ENCODE results near the gene ATP6V1G2. TPM values are rescaled to one million over a fixed set of nuclear protein-coding genes. Genes with fewer than 3 reads are reported as not detected.

The ATP6V1G2 gene
- total RNA-seq, 1 experiment from 2014 or later, result 3.1 TPM

- Histone ChIP-seq H3K4me1 (ENCODE audit: insufficient read depth, low read length, poor library complexity, severe bottlenecking) (peaks cover 4% of the 10 kb centered on the region), H3K9me3 (ENCODE audit: low read depth, low read length, poor library complexity, severe bottlenecking) (no peaks in the 10 kb centered on the region), H3K36me3 (ENCODE audit: insufficient read depth, low read length, poor library complexity, severe bottlenecking) (no peaks in the 10 kb centered on the region), H3K27me3 (replicated peaks; ENCODE audit: insufficient read depth, low read depth, low read length, poor library complexity) (no peaks in the 10 kb centered on the region), H3K27ac (ENCODE audit: low read depth, low read length, poor library complexity, severe bottlenecking) (no peak overlapping the region), H3K4me3 (ENCODE audit: low read depth, low read length, poor library complexity, severe bottlenecking) (no peak overlapping the region)
- BruUV-seq (replicated peaks), result no TSS peak
- TF ChIP-seq CTCF (conservative IDR thresholded peaks at IDR 0.05; ENCODE audit: low read depth, low read length) (no peak), EZH2 (IDR thresholded peaks at IDR 0.05; ENCODE audit: borderline replicate concordance, low read depth, low read length, poor library complexity, severe bottlenecking) (no peak)
- no peak for DNase-seq (ENCODE audit: low spot score)
- ChIA-PET CTCF (no interaction called here), POLR2A (ENCODE audit: low non-redundant PET) (no interaction called here)
- intact Hi-C loops (cut with micrococcal nuclease; ENCODE audit: unreplicated experiment), result no loop called here
Measured at GRCh38 chr6:31588871-31589650, 42.7 kb upstream of the ATP6V1G2 start.

GRCh38 chr6:31587791-31588777 lies 41.7 kb upstream of the ATP6V1G2 start:
- intact Hi-C loops (cut with micrococcal nuclease; ENCODE audit: unreplicated experiment), result no loop called here
- ChIA-PET POLR2A (ENCODE audit: low non-redundant PET) (no interaction called here), CTCF (no interaction called here)
- H3K36me3 ChIP-seq (ENCODE audit: insufficient read depth, low read length, poor library complexity, severe bottlenecking), result no peaks in the 10 kb centered on the region
- no peaks in the 10 kb centered on the region for H3K9me3 ChIP-seq (ENCODE audit: low read depth, low read length, poor library complexity, severe bottlenecking)
- BruUV-seq (replicated peaks), result no TSS peak
- H3K4me3 ChIP-seq (ENCODE audit: low read depth, low read length, poor library complexity, severe bottlenecking), result no peak overlapping the region
- TF ChIP-seq CTCF (conservative IDR thresholded peaks at IDR 0.05; ENCODE audit: low read depth, low read length) (no peak), EZH2 (IDR thresholded peaks at IDR 0.05; ENCODE audit: borderline replicate concordance, low read depth, low read length, poor library complexity, severe bottlenecking) (no peak)
- H3K27me3 ChIP-seq (replicated peaks; ENCODE audit: insufficient read depth, low read depth, low read length, poor library complexity), result no peaks in the 10 kb centered on the region
- H3K4me1 ChIP-seq (ENCODE audit: insufficient read depth, low read length, poor library complexity, severe bottlenecking), result peaks cover 4% of the 10 kb centered on the region
- H3K27ac ChIP-seq (ENCODE audit: low read depth, low read length, poor library complexity, severe bottlenecking), result no peak overlapping the region
- DNase-seq (ENCODE audit: low spot score), result no peak

- no TSS peak for BruUV-seq (replicated peaks)
- Histone ChIP-seq H3K4me3 (ENCODE audit: low read depth, low read length, poor library complexity, severe bottlenecking) (no peak overlapping the region), H3K36me3 (ENCODE audit: insufficient read depth, low read length, poor library complexity, severe bottlenecking) (no peaks in the 10 kb centered on the region), H3K9me3 (ENCODE audit: low read depth, low read length, poor library complexity, severe bottlenecking) (no peaks in the 10 kb centered on the region), H3K27me3 (replicated peaks; ENCODE audit: insufficient read depth, low read depth, low read length, poor library complexity) (no peaks in the 10 kb centered on the region), H3K27ac (ENCODE audit: low read depth, low read length, poor library complexity, severe bottlenecking) (no peak overlapping the region), H3K4me1 (ENCODE audit: insufficient read depth, low read length, poor library complexity, severe bottlenecking) (peaks cover 4% of the 10 kb centered on the region)
- DNase-seq (ENCODE audit: low spot score), result no peak
- intact Hi-C loops (cut with micrococcal nuclease; ENCODE audit: unreplicated experiment), result no loop called here
- ChIA-PET POLR2A (ENCODE audit: low non-redundant PET) (no interaction called here), CTCF (interaction anchor here (1.2 kb wide), 1 partner anchor 12 kb away, joined by 6 read pairs; no protein-coding TSS in a partner anchor)
- TF ChIP-seq CTCF (conservative IDR thresholded peaks at IDR 0.05; ENCODE audit: low read depth, low read length) (no peak), EZH2 (IDR thresholded peaks at IDR 0.05; ENCODE audit: borderline replicate concordance, low read depth, low read length, poor library complexity, severe bottlenecking) (no peak)
Measured at GRCh38 chr6:31586599-31587281, 40.3 kb upstream of the ATP6V1G2 start.

Measured in A673 (cell line).